B cell (primary cell): ENCODE measurements around the gene THBS4. TPM values are rescaled to one million over a fixed set of nuclear protein-coding genes. Genes with fewer than 3 reads are reported as not detected.

Experiments
- ATAC-seq: fragments of 200-7000 bp; cut with Tn5 transposase; one replicate; pipeline ENCODE4 v1.10.0; 2021; ENCODE audit warnings: low read depth, mild to moderate bottlenecking, moderate number of reproducible peaks, moderate library complexity
- CTCF ChIA-PET: fragments of 350-600 bp; sonication (Branson Sonifier 250); formaldehyde crosslinking; loops from one replicate; lab custom pipeline; 2021; ENCODE audit warnings: antibody characterized with exemption, inconsistent platforms; lab: Charles Lee
- POLR2A ChIA-PET: fragments of 350-600 bp; sonication (Branson Sonifier 250); formaldehyde crosslinking; loops from one replicate; lab custom pipeline; 2021; ENCODE audit warnings: antibody characterized with exemption; lab: Charles Lee
- DNase-seq: peaks from one replicate; pipeline ENCODE4 v3.0.0; 2013
- H2AFZ ChIP-seq: 2 replicates; pipeline ENCODE4 v1.6.1; 2012; ENCODE audit warnings: mild to moderate bottlenecking, low read depth, low read length; ENCODE audit not compliant: insufficient read depth, poor library complexity, severe bottlenecking
- H3K27ac ChIP-seq, 2 donors: 1 replicate in 1 of 2; 2 replicates in 1 of 2; pipeline ENCODE4 v1.5.1; 2012 to 2013; ENCODE audit warnings: low read length in 2 of 2, mild to moderate bottlenecking in 2 of 2, moderate library complexity in 1 of 2
- H3K27me3 ChIP-seq, 4 experiments: fragments of 200-600 bp in 1 of 4; sonication (generic) in 1 of 4; replicated peaks in 1 of 4; 1 replicate in 2 of 4; 2 replicates in 2 of 4; pipeline versions ENCODE4 v1.6.1 to v1.7.0; 2013 to 2016; ENCODE audit warnings: low read length in 3 of 4, mild to moderate bottlenecking in 2 of 4, mixed read lengths in 1 of 4, moderate library complexity in 1 of 4; ENCODE audit not compliant: insufficient read depth in 4 of 4, control insufficient read depth in 3 of 4; ENCODE audit errors: control extremely low read depth in 1 of 4
- H3K36me3 ChIP-seq, 2 experiments: replicated peaks in 1 of 2; 1 replicate in 1 of 2; 2 replicates in 1 of 2; pipeline versions ENCODE4 v1.6.1 to v1.7.1; 2013; ENCODE audit warnings: low read length in 1 of 2; ENCODE audit not compliant: insufficient read depth in 2 of 2, control insufficient read depth in 1 of 2; ENCODE audit errors: control extremely low read depth in 1 of 2, extremely low read depth in 1 of 2
- H3K4me1 ChIP-seq, 2 donors: fragments of 200-600 bp in 1 of 2; sonication (generic) in 1 of 2; 1 replicate in 1 of 2; 2 replicates in 1 of 2; pipeline versions ENCODE4 v1.5.1 to v1.6.1; 2013 to 2017; ENCODE audit warnings: low read length in 2 of 2; ENCODE audit not compliant: control insufficient read depth in 2 of 2, insufficient read depth in 2 of 2
- H3K4me2 ChIP-seq: replicated peaks from 2 replicates; pipeline ENCODE3; 2012; ENCODE audit warnings: mild to moderate bottlenecking, low read depth, low read length; ENCODE audit not compliant: poor library complexity, severe bottlenecking
- H3K4me3 ChIP-seq, 5 experiments: fragments of 200-600 bp in 1 of 5; sonication (generic) in 1 of 5; 1 replicate in 3 of 5; 2 replicates in 2 of 5; pipeline versions ENCODE4 v1.5.1 to v1.7.0; 2011 to 2016; ENCODE audit warnings: low read length in 4 of 5, mild to moderate bottlenecking in 4 of 5, low read depth in 2 of 5, control low read depth in 1 of 5, moderate library complexity in 1 of 5; ENCODE audit not compliant: insufficient read depth in 1 of 5; ENCODE audit errors: control extremely low read depth in 1 of 5, extremely low read depth in 1 of 5
- H3K79me2 ChIP-seq: fragments of 200-600 bp; sonication (generic); one replicate; pipeline ENCODE4 v1.6.0; 2016; ENCODE audit warnings: low read length; ENCODE audit not compliant: control insufficient read depth, insufficient read depth
- H3K9ac ChIP-seq: fragments of 200-600 bp; sonication (generic); 2 replicates; pipeline ENCODE4 v1.6.1; 2017; ENCODE audit warnings: mild to moderate bottlenecking, low read length, moderate library complexity
- H3K9me3 ChIP-seq, 3 donors: one replicate each; pipeline versions ENCODE4 v1.6.1 to v1.7.1; 2013; ENCODE audit warnings: low read length in 2 of 3; ENCODE audit not compliant: control insufficient read depth in 2 of 3, insufficient read depth in 1 of 3; ENCODE audit errors: control extremely low read depth in 1 of 3
- H4K20me1 ChIP-seq: 2 replicates; pipeline ENCODE4 v1.6.0; 2012; ENCODE audit warnings: mild to moderate bottlenecking, low read length; ENCODE audit not compliant: insufficient read depth, control insufficient read depth, poor library complexity, severe bottlenecking
- H3K27ac Mint-ChIP-seq: one replicate; pipeline ENCODE4 v1.8.0; 2021; ENCODE audit warnings: mixed read lengths
- H3K27me3 Mint-ChIP-seq: one replicate; pipeline ENCODE4 v1.8.0; 2021; ENCODE audit warnings: mixed read lengths
- H3K4me1 Mint-ChIP-seq: one replicate; pipeline ENCODE4 v1.8.0; 2021; ENCODE audit warnings: mixed read lengths
- H3K4me3 Mint-ChIP-seq: one replicate; pipeline ENCODE4 v1.8.0; 2021; ENCODE audit warnings: mixed read lengths
- H3K9me3 Mint-ChIP-seq: one replicate; pipeline ENCODE4 v1.8.0; 2022; ENCODE audit warnings: mixed read lengths; ENCODE audit not compliant: insufficient read depth
- CTCF ChIP-seq: fragments of 200-600 bp; IDR thresholded peaks from one replicate; pipeline ENCODE4 v1.8.0; 2022; ENCODE audit warnings: antibody characterized with exemption, mild to moderate bottlenecking
- EZH2 ChIP-seq: IDR thresholded peaks from 2 replicates; pipeline ENCODE4 v1.6.1; 2012; ENCODE audit warnings: borderline replicate concordance, low read depth, mild to moderate bottlenecking, moderate library complexity, low read length; ENCODE audit not compliant: insufficient read depth, poor library complexity, severe bottlenecking
- WGBS: methylation state at CpG from one replicate; pipeline ENCODE4 v1.1.5; 2013; ENCODE audit warnings: missing lambda C conversion rate; ENCODE audit not compliant: insufficient coverage; 5-methylcytosine and 5-hydroxymethylcytosine counted together
- intact Hi-C: fragments of 100-400 bp; cut with micrococcal nuclease; formaldehyde crosslinking; loops from one replicate; pipeline ENCODE4 v1.10.0; 2022
- polyA plus RNA-seq: library from polyadenylated mRNA; depleted of rRNA; stranded (reverse); fragments of >200 nt; gene quantifications from 2 replicates; pipeline ENCODE4 v1.2.3, GENCODE V29; 2012
- total RNA-seq, 2 donors: library from RNA; stranded (reverse); fragments of 120-200 nt in 1 of 2; gene quantifications; 1 replicate in 1 of 2; 2 replicates in 1 of 2; pipeline versions ENCODE4 v1.2.3 to v1.2.4, GENCODE V29; 2013 to 2022

THBS4 gene
- total and polyA plus RNA-seq, 2 donors (not counting 1 experiment from before 2014, with no cell fraction given), result 0.49 to 0.57 TPM

- H3K27me3 Mint-ChIP-seq, result peaks cover 9% of the 10 kb centered on the region
- Histone ChIP-seq H4K20me1 (no peaks in the 10 kb centered on the region), H3K27me3 (no peaks in the 10 kb centered on the region), H3K9ac (no peak overlapping the region), H3K4me2 (no peak overlapping the region), H3K36me3 (no peaks in the 10 kb centered on the region), H3K27ac (no peak overlapping the region), H3K79me2 (no peaks in the 10 kb centered on the region), H3K4me1 (no peaks in the 10 kb centered on the region), H3K9me3 (no peaks in the 10 kb centered on the region), H3K4me3 (no peak overlapping the region), H2AFZ (no peak overlapping the region)
- H3K9me3 Mint-ChIP-seq, result no peaks in the 10 kb centered on the region
- DNase-seq (no peak), ATAC-seq (no peak)
- H3K4me1 Mint-ChIP-seq, result no peaks in the 10 kb centered on the region
- 100% methylated on average over 2 of the region's 4 CpGs for WGBS
- no peak for TF ChIP-seq EZH2
- TF ChIP-seq CTCF, result no peak
- intact Hi-C loops, result no loop called here
- CTCF ChIA-PET, result no interaction called here
- H3K4me3 Mint-ChIP-seq, result no peak overlapping the region
- H3K27ac Mint-ChIP-seq, result no peak overlapping the region
- POLR2A ChIA-PET, result no interaction called here
Observed at GRCh38 chr5:80060966-80061365, 25.8 kb downstream of the THBS4 start.

- no peaks in the 10 kb centered on the region for H3K9me3 Mint-ChIP-seq
- peaks cover 7% of the 10 kb centered on the region for H3K27me3 Mint-ChIP-seq
- Histone ChIP-seq H3K9ac (no peak overlapping the region), H3K27ac (no peak overlapping the region), H3K4me3 (no peak overlapping the region), H3K4me2 (no peak overlapping the region), H3K9me3 (no peaks in the 10 kb centered on the region), H3K79me2 (no peaks in the 10 kb centered on the region), H3K36me3 (no peaks in the 10 kb centered on the region), H2AFZ (no peak overlapping the region), H3K27me3 (no peaks in the 10 kb centered on the region), H3K4me1 (no peaks in the 10 kb centered on the region), H4K20me1 (no peaks in the 10 kb centered on the region)
- WGBS, result 95% methylated on average over 3 of the region's 4 CpGs
- ChIA-PET CTCF (interaction anchor here (0.6 to 0.8 kb wide), 2 partner anchors 9 to 246 kb away, joined by 4 to 5 read pairs; no protein-coding TSS in a partner anchor), POLR2A (no interaction called here)
- no peak for TF ChIP-seq EZH2
- no peak for TF ChIP-seq CTCF
- intact Hi-C loops, result no loop called here
- no peak overlapping the region for H3K27ac Mint-ChIP-seq
- no peak for ATAC-seq
- no peaks in the 10 kb centered on the region for H3K4me1 Mint-ChIP-seq
- DNase-seq, result no peak
- H3K4me3 Mint-ChIP-seq, result no peak overlapping the region
Observed at GRCh38 chr5:80061547-80061946, 26.4 kb downstream of the THBS4 start.
